HuH-7 (cell line): ENCODE data around the gene WNK4.
"Not testable (repeated sequence)": the region's sequence is repeated elsewhere in the genome, so short reads cannot be mapped to it uniquely, and the experiment has no call there.

Experiments
- DNase-seq: peaks from one replicate; pipeline ENCODE4 v3.0.0; 2011; ENCODE audit warnings: low spot score

WNK4 gene

GRCh38 chr17:42779936-42780850 is at the start of gene WNK4:
Gene WNK4, plus strand, starts transcription at chr17:42780610. Its CDS starts 89 bp downstream, at chr17:42780699.
- peak; percentile 97 for DNase-seq

- no peak for DNase-seq
These were observed 39.7 kb upstream of the WNK4 start for GRCh38 chr17:42740699-42741098.

GRCh38 chr17:42742916-42743315 is 37.5 kb upstream of the WNK4 start:
- DNase-seq: not testable (repeated sequence)

- DNase-seq: no peak
These were observed 36.7 kb upstream of the WNK4 start for GRCh38 chr17:42743595-42744282.

- DNase-seq: peak; percentile 75
These were observed 36.1 kb upstream of the WNK4 start for GRCh38 chr17:42744283-42744805.

- DNase-seq: peak; percentile 99
These were observed 35.4 kb upstream of the WNK4 start, which contains the start of gene EZH1 for GRCh38 chr17:42744806-42745617. Gene EZH1, minus strand, starts transcription at chr17:42745040. Its CDS starts 16,099 bp downstream, at chr17:42728941.

GRCh38 chr17:42748202-42748907 is 32.1 kb upstream of the WNK4 start:
- no peak for DNase-seq

- no peak for DNase-seq
These were observed 31.3 kb upstream of the WNK4 start for GRCh38 chr17:42748908-42749798.

GRCh38 chr17:42750739-42751344 is 29.6 kb upstream of the WNK4 start:
- DNase-seq: no peak

GRCh38 chr17:42751628-42752027 is 28.8 kb upstream of the WNK4 start:
- DNase-seq: no peak

- no peak for DNase-seq
These were observed 25.6 kb upstream of the WNK4 start for GRCh38 chr17:42754782-42755181.

- DNase-seq: no peak
These were observed 20.3 kb upstream of the WNK4 start for GRCh38 chr17:42759982-42760651.

GRCh38 chr17:42760652-42761581 is 19.5 kb upstream of the WNK4 start, which contains the start of gene RAMP2:
Gene RAMP2, plus strand, starts transcription at chr17:42761227. Its CDS starts 35 bp downstream, at chr17:42761262.
- peak; percentile 56 for DNase-seq

- no peak for DNase-seq
These were observed 18.8 kb upstream of the WNK4 start for GRCh38 chr17:42761638-42762037.

- no peak for DNase-seq
These were observed 14.3 kb upstream of the WNK4 start for GRCh38 chr17:42766124-42766523.

GRCh38 chr17:42767512-42767911 is 12.9 kb upstream of the WNK4 start:
- DNase-seq: no peak

GRCh38 chr17:42768006-42768405 is 12.4 kb upstream of the WNK4 start:
- not testable (repeated sequence) for DNase-seq

- DNase-seq: not testable (repeated sequence)
These were observed 10.4 kb upstream of the WNK4 start for GRCh38 chr17:42769964-42770363.
